K562 (cell line): ENCODE results near the gene ANO10. TPM values are rescaled to one million over a fixed set of nuclear protein-coding genes. Genes with fewer than 3 reads are reported as not detected.

Experiments
- ATF1 ChIP-seq, 2 experiments: fragments of 450-650 bp in 1 of 2; IDR thresholded peaks; 2 replicates each; pipeline ENCODE4 v1.6.1; 2016; ENCODE audit warnings: missing compliant biosample characterization in 1 of 2, missing genetic modification characterization in 1 of 2
- ATF7 ChIP-seq: fragments of 450-650 bp; IDR thresholded peaks from 2 replicates; pipeline ENCODE4 v1.7.1; 2014; ENCODE audit warnings: mild to moderate bottlenecking, moderate library complexity
- BCL6 ChIP-seq: fragments of 250-450 bp; sonication (Bioruptor Pico); IDR thresholded peaks from 2 replicates; pipeline ENCODE4 v1.4.0; 2020
- CEBPG ChIP-seq, 3 experiments: fragments of 200-800 bp in 1 of 3; sonication (Bioruptor generic) in 1 of 3; sonication (generic) in 1 of 3; formaldehyde crosslinking in 1 of 3; IDR thresholded peaks in 2 of 3; conservative IDR thresholded peaks in 1 of 3; 2 replicates each; pipeline versions ENCODE4 v1.6.1 to v1.8.0; 2016 to 2022; ENCODE audit warnings: missing compliant biosample characterization in 2 of 3, missing genetic modification characterization in 2 of 3, mild to moderate bottlenecking in 1 of 3, missing genetic modification reagents in 1 of 3
- CREB3 ChIP-seq: fragments of 450-650 bp; conservative IDR thresholded peaks from 2 replicates; pipeline ENCODE4 v1.6.1; 2016; ENCODE audit warnings: missing genetic modification characterization, low read depth, mild to moderate bottlenecking, missing compliant biosample characterization, moderate library complexity
- CREBBP ChIP-seq: IDR thresholded peaks from one replicate; pipeline ENCODE4 v1.6.1; 2012; ENCODE audit warnings: low read depth, mild to moderate bottlenecking, control low read depth, inconsistent platforms, low read length
- E2F6 ChIP-seq, 2 experiments: IDR thresholded peaks; 2 replicates each; pipeline ENCODE4 v1.6.1; 2011; ENCODE audit warnings: borderline replicate concordance in 1 of 2, control low read depth in 1 of 2, low read depth in 1 of 2, low read length in 1 of 2, mild to moderate bottlenecking in 1 of 2, mixed read lengths in 1 of 2, moderate library complexity in 1 of 2; ENCODE audit not compliant: insufficient read depth in 1 of 2, insufficient read length in 1 of 2, poor library complexity in 1 of 2, severe bottlenecking in 1 of 2; ENCODE audit errors: extremely low read depth in 1 of 2
- ERF ChIP-seq: fragments of 450-650 bp; formaldehyde crosslinking; IDR thresholded peaks from 2 replicates; pipeline ENCODE4 v1.4.0; 2020; ENCODE audit warnings: mild to moderate bottlenecking, mixed read lengths
- ESRRA ChIP-seq: fragments of 450-650 bp; IDR thresholded peaks from 2 replicates; pipeline ENCODE4 v1.6.1; 2014; ENCODE audit warnings: low read depth, mild to moderate bottlenecking, moderate library complexity, borderline replicate concordance
- FOXA3 ChIP-seq, 2 experiments: fragments of 450-650 bp in 1 of 2; sonication (generic) in 1 of 2; formaldehyde crosslinking; IDR thresholded peaks in 1 of 2; conservative IDR thresholded peaks in 1 of 2; 2 replicates each; pipeline versions ENCODE4 v1.4.0 to v1.8.0; 2020 to 2022; ENCODE audit warnings: mild to moderate bottlenecking in 2 of 2, missing genetic modification reagents in 1 of 2
- GTF2F1 ChIP-seq: IDR thresholded peaks from 2 replicates; pipeline ENCODE4 v1.6.1; 2011; ENCODE audit warnings: low read depth, low read length, improper control_type of control experiment
- KHSRP ChIP-seq: fragments of 450-650 bp; IDR thresholded peaks from 2 replicates; pipeline ENCODE4 v1.6.1; 2017
- MAFF ChIP-seq: IDR thresholded peaks from 2 replicates; pipeline ENCODE4 v1.6.1; 2012; ENCODE audit warnings: low read length, improper control_type of control experiment
- NCOR1 ChIP-seq: fragments of 450-650 bp; IDR thresholded peaks from 2 replicates; pipeline ENCODE4 v1.6.1; 2016; ENCODE audit warnings: mild to moderate bottlenecking, moderate library complexity
- NELFE ChIP-seq: IDR thresholded peaks from 2 replicates; pipeline ENCODE4 v1.6.1; 2011; ENCODE audit warnings: mild to moderate bottlenecking; ENCODE audit not compliant: insufficient read depth, insufficient read length
- PHF20 ChIP-seq: fragments of 450-650 bp; IDR thresholded peaks from 2 replicates; pipeline ENCODE4 v1.6.1; 2018; ENCODE audit not compliant: partially characterized antibody
- PPARD ChIP-seq: fragments of 250-450 bp; sonication (Bioruptor Pico); IDR thresholded peaks from 2 replicates; pipeline ENCODE4 v1.8.0; 2022; ENCODE audit warnings: inconsistent platforms, mild to moderate bottlenecking, moderate library complexity
- ZFP30 ChIP-seq: fragments of 250-450 bp; sonication (Bioruptor Pico); IDR thresholded peaks from 2 replicates; pipeline ENCODE4 v1.8.0; 2022; ENCODE audit warnings: moderate library complexity, mild to moderate bottlenecking, inconsistent platforms, borderline replicate concordance
- ZKSCAN8 ChIP-seq: fragments of 200-800 bp; sonication (Bioruptor generic); IDR thresholded peaks from 2 replicates; pipeline ENCODE4 v1.6.1; 2016; ENCODE audit warnings: missing genetic modification characterization, missing compliant biosample characterization
- ZNF12 ChIP-seq: sonication (generic); formaldehyde crosslinking; IDR thresholded peaks from 2 replicates; pipeline ENCODE4 v1.4.0; 2020; ENCODE audit warnings: mild to moderate bottlenecking, missing genetic modification reagents
- ZNF224 ChIP-seq: sonication (generic); formaldehyde crosslinking; IDR thresholded peaks from 2 replicates; pipeline ENCODE4 v1.8.0; 2022; ENCODE audit warnings: mild to moderate bottlenecking, missing genetic modification reagents
- ZNF23 ChIP-seq: fragments of 250-450 bp; sonication (Bioruptor Pico); IDR thresholded peaks from 2 replicates; pipeline ENCODE4 v1.4.0; 2020; ENCODE audit warnings: mild to moderate bottlenecking
- ZNF431 ChIP-seq: sonication (generic); formaldehyde crosslinking; IDR thresholded peaks from 2 replicates; pipeline ENCODE4 v1.8.0; 2022; ENCODE audit warnings: mild to moderate bottlenecking, missing genetic modification reagents
- polyA plus RNA-seq, 8 experiments: library from polyadenylated mRNA; depleted of rRNA in 4 of 8; stranded (reverse) in 5 of 8; unstranded in 3 of 8; fragments of >200 nt; fragmentation: Nextera tagmentation in 2 of 8; fragmentation: Illumina TruSeq in 1 of 8; extraction: Ambion mirVana in 2 of 8; extraction: Trizol in 1 of 8; gene quantifications; 2 replicates each; pipeline versions ENCODE4 v1.2.1 to v1.2.3, GENCODE V29; 2011 to 2014; ENCODE audit warnings: inconsistent platforms in 1 of 8, missing spikeins in 1 of 8
- total RNA-seq, 7 experiments: library from RNA; depleted of rRNA in 6 of 7; stranded (reverse); fragments of >200 nt in 6 of 7; fragmentation: Illumina TruSeq in 2 of 7; extraction: Trizol in 2 of 7; gene quantifications; 2 replicates each; pipeline versions ENCODE4 v1.2.1 to v1.2.3, GENCODE V29; 2011 to 2021; ENCODE audit warnings: low replicate concordance in 1 of 7
- TF ChIP-seq, protein P1 (sequence below): IDR thresholded peaks from 2 replicates; pipeline ENCODE4 v1.6.1; 2014; ENCODE audit warnings: antibody characterized with exemption

The ANO10 gene
- total and polyA plus RNA-seq, 9 of the 15 experiments (the other 6 are each of a cell fraction or from before 2014, with no cell fraction given) = 6.4 to 46.0 (median 32.3) TPM

- TF ChIP-seq ZNF431 (no peak), ZNF23 (CRISPR knock-in tag) (no peak), CREB3 (tag) (peak; percentile 72), ESRRA (no peak), CREBBP (no peak), ATF7 (peak; percentile 5), ERF (CRISPR knock-in tag) (peak; percentile 13; the same call in 1 of the 2 replicates), ATF1 (CRISPR knock-in tag; IDR thresholded peaks at IDR 0.05) (no peak), ATF1 (tag; IDR thresholded peaks at IDR 0.05) (peak; percentile 55), MAFF (peak; percentile 75), ZFP30 (CRISPR knock-in tag) (no peak), BCL6 (CRISPR knock-in tag) (no peak), NELFE (no peak), PHF20 (no peak), ZNF224 (no peak), E2F6 (IDR thresholded peaks at IDR 0.05; ENCODE audit: borderline replicate concordance in 1 of 2, extremely low read depth in 1 of 2, insufficient read depth in 1 of 2, insufficient read length in 1 of 2, low read depth in 1 of 2, low read length in 1 of 2, poor library complexity in 1 of 2, severe bottlenecking in 1 of 2) (no peak), GTF2F1 (no peak), NCOR1 (peak; percentile 91), ZNF12 (CRISPR knock-in tag) (no peak), ZKSCAN8 (CRISPR knock-in tag) (no peak), KHSRP (no peak), FOXA3 (CRISPR knock-in tag; conservative IDR thresholded peaks at IDR 0.05 in 1 of 2, IDR thresholded peaks at IDR 0.05 in 1 of 2) (no peak), CEBPG (CRISPR knock-in tag; IDR thresholded peaks at IDR 0.05) (no peak), CEBPG (tag; conservative IDR thresholded peaks at IDR 0.05 in 1 of 2, IDR thresholded peaks at IDR 0.05 in 1 of 2) (no peak), PPARD (CRISPR knock-in tag) (no peak)
- TF ChIP-seq, protein P1, sequence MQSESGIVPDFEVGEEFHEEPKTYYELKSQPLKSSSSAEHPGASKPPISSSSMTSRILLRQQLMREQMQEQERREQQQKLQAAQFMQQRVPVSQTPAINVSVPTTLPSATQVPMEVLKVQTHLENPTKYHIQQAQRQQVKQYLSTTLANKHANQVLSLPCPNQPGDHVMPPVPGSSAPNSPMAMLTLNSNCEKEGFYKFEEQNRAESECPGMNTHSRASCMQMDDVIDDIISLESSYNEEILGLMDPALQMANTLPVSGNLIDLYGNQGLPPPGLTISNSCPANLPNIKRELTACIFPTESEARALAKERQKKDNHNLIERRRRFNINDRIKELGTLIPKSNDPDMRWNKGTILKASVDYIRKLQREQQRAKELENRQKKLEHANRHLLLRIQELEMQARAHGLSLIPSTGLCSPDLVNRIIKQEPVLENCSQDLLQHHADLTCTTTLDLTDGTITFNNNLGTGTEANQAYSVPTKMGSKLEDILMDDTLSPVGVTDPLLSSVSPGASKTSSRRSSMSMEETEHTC = no peak
These were observed 49.1 kb upstream of the ANO10 start (continued) for GRCh38 chr3:43670635-43671522.
